Uterus (tissue), 4 donors: ENCODE data around the gene ZNF407. TPM values are rescaled to one million over a fixed set of nuclear protein-coding genes. Genes with fewer than 3 reads are reported as not detected.

Experiments used
- DNase-seq, 2 donors: peaks; one replicate each; pipeline ENCODE4 v3.0.0-alpha.2; 2019 to 2020
- H3K27ac ChIP-seq, 2 donors: fragments of 200-600 bp; sonication (generic); 1 replicate in 1 of 2; 2 replicates in 1 of 2; pipeline ENCODE4 v1.5.1; 2016 to 2018
- H3K27me3 ChIP-seq, 2 donors: fragments of 200-600 bp; sonication (generic); one replicate each; pipeline ENCODE4 v1.5.1; 2018 to 2019; ENCODE audit warnings: control low read depth in 1 of 2
- H3K36me3 ChIP-seq, 2 donors: fragments of 200-600 bp; sonication (generic); one replicate each; pipeline ENCODE4 v1.5.1; 2019; ENCODE audit warnings: control low read depth in 1 of 2
- H3K4me1 ChIP-seq, 2 donors: fragments of 200-600 bp; sonication (generic); one replicate each; pipeline ENCODE4 v1.5.1; 2018 to 2019; ENCODE audit warnings: control low read depth in 1 of 2
- H3K4me3 ChIP-seq, 2 donors: fragments of 200-600 bp; sonication (generic); 1 replicate in 1 of 2; 2 replicates in 1 of 2; pipeline ENCODE4 v1.5.1; 2018 to 2019; ENCODE audit warnings: mild to moderate bottlenecking in 1 of 2
- H3K9me3 ChIP-seq, 2 donors: fragments of 200-600 bp; sonication (generic); one replicate each; pipeline ENCODE4 v1.5.1; 2019; ENCODE audit warnings: control low read depth in 1 of 2
- CTCF ChIP-seq, 4 experiments: fragments of 200-600 bp in 2 of 4; fragments of 450-650 bp in 2 of 4; sonication (generic) in 2 of 4; IDR thresholded peaks; one replicate each; pipeline ENCODE4 v1.5.1; 2016 to 2019; ENCODE audit warnings: antibody characterized with exemption in 4 of 4, mild to moderate bottlenecking in 2 of 4, moderate library complexity in 1 of 4
- POLR2A ChIP-seq, 2 donors: fragments of 450-650 bp; IDR thresholded peaks; one replicate each; pipeline ENCODE4 v1.6.1; 2016; ENCODE audit warnings: antibody characterized with exemption in 2 of 2, mild to moderate bottlenecking in 1 of 2, moderate library complexity in 1 of 2
- intact Hi-C: fragments of 100-400 bp; cut with DNase I; formaldehyde crosslinking; loops from one replicate; pipeline ENCODE4 v1.15.1; 2023; ENCODE audit warnings: low total_unique reads
- total RNA-seq, 4 donors: library from RNA; depleted of rRNA in 3 of 4; stranded (reverse); fragments of >200 nt in 3 of 4; gene quantifications; one replicate each; pipeline versions ENCODE4 v1.1.0 to v1.2.4, GENCODE V29; 2014 to 2023
- donor health status: DM: yes; HTN: yes; CAD: no.

ZNF407 gene
- total RNA-seq, 4 donors from 2014 or later, result 10.6 to 38.9 (median 23.7) TPM

GRCh38 chr18:74789078-74789477, 191.4 kb downstream of the ZNF407 start:
- Histone ChIP-seq H3K27me3 (no peaks in the 10 kb centered on the region), H3K9me3 (no peaks in the 10 kb centered on the region), H3K27ac (no peak overlapping the region), H3K4me3 (no peak overlapping the region), H3K4me1 (no peaks in the 10 kb centered on the region), H3K36me3 (no peaks in the 10 kb centered on the region)
- DNase-seq, result no peak
- intact Hi-C loops, result no loop called here
- TF ChIP-seq CTCF (IDR thresholded peaks at IDR 0.05) (no peak), POLR2A (IDR thresholded peaks at IDR 0.05) (no peak)

- H3K27ac ChIP-seq, result no peak overlapping the region
- no peak overlapping the region for H3K4me3 ChIP-seq
- no peaks in the 10 kb centered on the region for H3K9me3 ChIP-seq
- no peak for TF ChIP-seq CTCF (IDR thresholded peaks at IDR 0.05)
- no peak for TF ChIP-seq POLR2A (IDR thresholded peaks at IDR 0.05)
- H3K4me1 ChIP-seq, result no peaks in the 10 kb centered on the region
- H3K36me3 ChIP-seq, result no peaks in the 10 kb centered on the region
- intact Hi-C loops, result no loop called here
- no peaks in the 10 kb centered on the region for H3K27me3 ChIP-seq
- no peak for DNase-seq
These were observed 192.8 kb downstream of the ZNF407 start for GRCh38 chr18:74790451-74790850.

- H3K36me3 ChIP-seq, result no peaks in the 10 kb centered on the region
- DNase-seq, result no peak
- TF ChIP-seq CTCF (IDR thresholded peaks at IDR 0.05) (no peak), POLR2A (IDR thresholded peaks at IDR 0.05) (no peak)
- H3K4me3 ChIP-seq, result no peak overlapping the region
- intact Hi-C loops, result no loop called here
- no peaks in the 10 kb centered on the region for H3K4me1 ChIP-seq
- H3K27me3 ChIP-seq, result no peaks in the 10 kb centered on the region
- H3K9me3 ChIP-seq, result no peaks in the 10 kb centered on the region
- no peak overlapping the region for H3K27ac ChIP-seq
These were observed 194.0 kb downstream of the ZNF407 start for GRCh38 chr18:74791501-74792194.

- Histone ChIP-seq H3K27ac (no peak overlapping the region), H3K27me3 (no peaks in the 10 kb centered on the region), H3K4me1 (no peaks in the 10 kb centered on the region), H3K9me3 (no peaks in the 10 kb centered on the region), H3K4me3 (no peak overlapping the region), H3K36me3 (no peaks in the 10 kb centered on the region)
- DNase-seq, result no peak
- intact Hi-C loops, result no loop called here
- TF ChIP-seq POLR2A (IDR thresholded peaks at IDR 0.05), result no peak
- no peak for TF ChIP-seq CTCF (IDR thresholded peaks at IDR 0.05)
These were observed 196.1 kb downstream of the ZNF407 start for GRCh38 chr18:74793746-74794145.

GRCh38 chr18:74795751-74796150, 198.1 kb downstream of the ZNF407 start:
- no peak for DNase-seq
- TF ChIP-seq CTCF (IDR thresholded peaks at IDR 0.05) (no peak), POLR2A (IDR thresholded peaks at IDR 0.05) (no peak)
- intact Hi-C loops, result no loop called here

More at GRCh38 chr18:74795751-74796150, 198.1 kb downstream of the ZNF407 start:
- Histone ChIP-seq H3K36me3 (no peaks in the 10 kb centered on the region), H3K4me3 (no peak overlapping the region), H3K27ac (no peak overlapping the region), H3K4me1 (no peaks in the 10 kb centered on the region), H3K27me3 (no peaks in the 10 kb centered on the region), H3K9me3 (no peaks in the 10 kb centered on the region)
